Stimulated activated naive CD8-positive, alpha-beta T cell treated with anti-CD3 and anti-CD28 coated beads, Interleukin-15, Interleukin-2, amounts not matched to agents 100 U/mL and 50 U/mL, for 24 hours (primary cell): Measurements from ENCODE around the gene MAP3K9.
A peak's percentile ranks its signal among the peaks of the same experiment; 100 is the strongest.

Experiments
- ATAC-seq: fragments of 150-1000 bp; cut with Tn5 transposase; one replicate; pipeline ENCODE4 v1.10.0; 2021
- DNase-seq: peaks from one replicate; pipeline ENCODE4 v3.0.0; 2021

MAP3K9 gene

GRCh38 chr14:70821584-70822529 is 12.5 kb upstream of the MAP3K9 start:
- DNase-seq (peak; percentile 62), ATAC-seq (peak; percentile 45)

- ATAC-seq (no peak), DNase-seq (no peak)
These were observed 7.2 kb upstream of the MAP3K9 start for GRCh38 chr14:70816525-70816924.

- ATAC-seq: no peak
- DNase-seq: no peak
These were observed 5.2 kb upstream of the MAP3K9 start for GRCh38 chr14:70814466-70814865.

- ATAC-seq: no peak
- no peak for DNase-seq
These were observed 3.0 kb upstream of the MAP3K9 start for GRCh38 chr14:70812124-70812818.

- DNase-seq (no peak), ATAC-seq (no peak)
These were observed 2.3 kb upstream of the MAP3K9 start for GRCh38 chr14:70811578-70811977.

GRCh38 chr14:70811050-70811449 is 1.7 kb upstream of the MAP3K9 start:
- no peak for DNase-seq
- ATAC-seq: no peak

GRCh38 chr14:70810621-70811020 is 1.3 kb upstream of the MAP3K9 start:
- DNase-seq (no peak), ATAC-seq (no peak)

- peak; percentile 11 for ATAC-seq
- peak; percentile 64 for DNase-seq
These were observed 693 bp downstream of the MAP3K9 start for GRCh38 chr14:70808416-70809224.

GRCh38 chr14:70807898-70808415 is 1.4 kb downstream of the MAP3K9 start:
- DNase-seq (peak; percentile 54), ATAC-seq (peak; percentile 30)

- ATAC-seq: no peak
- DNase-seq: no peak
These were observed 4.7 kb downstream of the MAP3K9 start for GRCh38 chr14:70804556-70805162.

- ATAC-seq: no peak
- no peak for DNase-seq
These were observed 5.7 kb downstream of the MAP3K9 start for GRCh38 chr14:70803321-70804310.

GRCh38 chr14:70802379-70802778 is 6.9 kb downstream of the MAP3K9 start:
- DNase-seq (no peak), ATAC-seq (peak; percentile 57)

- no peak for ATAC-seq
These were observed 7.5 kb downstream of the MAP3K9 start for GRCh38 chr14:70801836-70802235.

GRCh38 chr14:70796551-70796950 is 12.8 kb downstream of the MAP3K9 start:
- DNase-seq: no peak
- ATAC-seq: no peak

More at GRCh38 chr14:70801836-70802235, 7.5 kb downstream of the MAP3K9 start:
- DNase-seq: no peak

GRCh38 chr14:70794294-70794693 is 15.0 kb downstream of the MAP3K9 start:
- DNase-seq: no peak

GRCh38 chr14:70793637-70794036 is 15.7 kb downstream of the MAP3K9 start:
- no peak for DNase-seq
- no peak for ATAC-seq

More at GRCh38 chr14:70794294-70794693, 15.0 kb downstream of the MAP3K9 start:
- no peak for ATAC-seq

- ATAC-seq: no peak
- DNase-seq: no peak
These were observed 16.4 kb downstream of the MAP3K9 start for GRCh38 chr14:70792939-70793338.

GRCh38 chr14:70791971-70792370 is 17.3 kb downstream of the MAP3K9 start:
- ATAC-seq (no peak), DNase-seq (no peak)

- ATAC-seq (no peak), DNase-seq (no peak)
These were observed 19.4 kb downstream of the MAP3K9 start for GRCh38 chr14:70789961-70790360.

GRCh38 chr14:70789361-70789760 is 20.0 kb downstream of the MAP3K9 start:
- DNase-seq (no peak), ATAC-seq (no peak)
